GM12878 (cell line): ENCODE results near the gene PRR16.
"Not testable (repeated sequence)": the region's sequence is repeated elsewhere in the genome, so short reads cannot be mapped to it uniquely, and the experiment has no call there.

ENCODE experiments used
- BRCA1 ChIP-seq: IDR thresholded peaks from 2 replicates; pipeline ENCODE4 v1.6.1; 2011; ENCODE audit warnings: low read depth, low read length, improper control_type of control experiment
- CBX3 ChIP-seq: fragments of 200-600 bp; sonication (generic); IDR thresholded peaks from 2 replicates; pipeline ENCODE4 v1.6.1; 2016; ENCODE audit warnings: low read depth, borderline replicate concordance
- CHD4 ChIP-seq: fragments of 200-600 bp; sonication (generic); IDR thresholded peaks from 2 replicates; pipeline ENCODE4 v1.6.1; 2016; ENCODE audit warnings: mild to moderate bottlenecking
- CTCF ChIP-seq, 3 experiments: IDR thresholded peaks in 2 of 3; conservative IDR thresholded peaks in 1 of 3; 2 replicates each; pipeline ENCODE4 v1.5.1; 2011; ENCODE audit warnings: low read depth in 3 of 3, low read length in 3 of 3, mild to moderate bottlenecking in 3 of 3, control low read depth in 2 of 3, moderate library complexity in 2 of 3, inconsistent platforms in 1 of 3, mixed read lengths in 1 of 3; ENCODE audit not compliant: control insufficient read depth in 2 of 3, insufficient read depth in 1 of 3; ENCODE audit errors: extremely low read depth in 1 of 3
- EP300 ChIP-seq, 2 experiments: fragments of 150-350 bp in 1 of 2; IDR thresholded peaks; 2 replicates each; pipeline ENCODE4 v1.6.1; 2011 to 2012; ENCODE audit warnings: low read depth in 2 of 2, low read length in 2 of 2, borderline replicate concordance in 1 of 2, improper control_type of control experiment in 1 of 2, inconsistent platforms in 1 of 2; ENCODE audit not compliant: control insufficient read depth in 1 of 2
- GABPA ChIP-seq: IDR thresholded peaks from 2 replicates; pipeline ENCODE4 v1.6.1; 2014; ENCODE audit warnings: antibody characterized with exemption, low read depth, mild to moderate bottlenecking, inconsistent platforms
- PBX3 ChIP-seq: IDR thresholded peaks from 2 replicates; pipeline ENCODE4 v1.6.1; 2011; ENCODE audit warnings: mild to moderate bottlenecking, low read depth, low read length, moderate library complexity; ENCODE audit not compliant: insufficient replicate concordance
- RAD51 ChIP-seq: fragments of 450-650 bp; IDR thresholded peaks from 2 replicates; pipeline ENCODE4 v1.6.1; 2016; ENCODE audit warnings: moderate library complexity, mild to moderate bottlenecking, inconsistent platforms
- SP1 ChIP-seq: IDR thresholded peaks from one replicate; pipeline ENCODE4 v1.6.1; 2011; ENCODE audit warnings: low read depth, low read length

GRCh38 chr5:120458508-120458847 is 5.6 kb upstream of the PRR16 start:
- not testable (repeated sequence) for TF ChIP-seq PBX3; BRCA1; CTCF (IDR thresholded peaks at IDR 0.05 in 2 of 3, conservative IDR thresholded peaks at IDR 0.05 in 1 of 3; ENCODE audit: control insufficient read depth in 2 of 3, extremely low read depth in 1 of 3, insufficient read depth in 1 of 3, low read depth in 3 of 3, low read length in 3 of 3); CBX3; EP300 (IDR thresholded peaks at IDR 0.05; ENCODE audit: borderline replicate concordance in 1 of 2, control insufficient read depth in 1 of 2, low read depth in 2 of 2, low read length in 2 of 2); GABPA; SP1; RAD51; CHD4
